Stimulated activated CD4-positive, alpha-beta T cell treated with anti-CD3 and anti-CD28 coated beads, Interleukin-15, amount 100 ng/mL, for 1 hour (primary cell): ENCODE data around the gene ACRBP.

Experiments
- DNase-seq, 2 donors: peaks; one replicate each; pipeline ENCODE4 v3.0.0-alpha.2; 2020; ENCODE audit warnings: low read depth in 1 of 2, low spot score in 1 of 2

Gene ACRBP

DNA sequence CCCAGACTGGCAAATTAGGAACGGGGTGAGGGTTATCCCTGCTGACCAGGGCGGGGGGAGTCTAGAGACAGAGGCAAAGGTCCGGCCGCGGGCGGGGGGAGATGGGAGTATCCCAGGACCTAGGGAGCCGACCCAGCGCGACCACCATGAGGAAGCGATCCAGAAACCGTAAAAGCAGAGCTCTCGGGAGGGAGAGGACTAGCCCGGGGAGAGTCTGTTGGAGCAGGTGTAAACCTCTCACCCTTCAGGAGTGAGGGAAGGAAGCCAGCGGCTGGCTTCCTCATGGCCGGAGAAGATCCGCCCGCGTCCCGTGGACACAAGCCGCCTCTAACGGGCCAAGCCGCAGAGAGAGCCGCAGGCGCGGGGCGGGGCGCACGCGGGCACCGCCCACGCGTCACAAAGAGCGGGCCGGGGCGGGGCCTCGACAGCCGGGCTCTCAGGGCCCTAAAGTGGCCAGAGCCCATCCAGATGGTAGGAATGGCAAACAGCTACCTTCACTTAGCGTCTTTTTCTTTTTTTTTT is at the start of gene ACRBP:
Gene ACRBP (minus strand): TSS at position 350 of the 522 bp plus-strand sequence. CDS start 66 bp downstream, at position 284.
- peak in 1 of 2 donors; percentile 30 for DNase-seq

- DNase-seq, result no peak
These were observed 48.2 kb upstream of the ACRBP start for GRCh38 chr12:6695313-6696045.

GRCh38 chr12:6694701-6695100 is 47.5 kb upstream of the ACRBP start:
- no peak for DNase-seq

GRCh38 chr12:6693832-6694355 is 46.7 kb upstream of the ACRBP start:
- DNase-seq, result no peak

DNA sequence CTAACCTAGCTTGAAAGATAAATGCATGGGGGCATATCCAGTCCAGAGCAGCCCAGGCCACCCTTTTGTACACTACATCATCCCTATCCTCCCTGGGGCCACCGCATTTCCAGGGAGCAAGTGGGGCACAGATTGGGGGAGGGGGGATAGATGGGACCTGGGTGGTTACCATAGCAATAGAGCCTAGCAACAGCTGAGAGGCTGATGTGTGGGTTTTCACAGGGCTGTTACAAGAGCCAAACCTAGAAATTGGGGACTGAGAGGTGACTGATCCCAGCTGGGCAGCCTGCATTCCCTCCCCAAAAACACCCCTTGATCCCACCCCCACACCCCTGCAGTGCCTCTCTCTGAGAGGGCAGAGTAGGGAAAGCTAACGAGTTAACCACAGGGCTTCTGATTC is 45.7 kb upstream of the ACRBP start:
- DNase-seq, result no peak

- no peak for DNase-seq
These were observed 44.2 kb upstream of the ACRBP start for GRCh38 chr12:6691473-6691872.

DNA sequence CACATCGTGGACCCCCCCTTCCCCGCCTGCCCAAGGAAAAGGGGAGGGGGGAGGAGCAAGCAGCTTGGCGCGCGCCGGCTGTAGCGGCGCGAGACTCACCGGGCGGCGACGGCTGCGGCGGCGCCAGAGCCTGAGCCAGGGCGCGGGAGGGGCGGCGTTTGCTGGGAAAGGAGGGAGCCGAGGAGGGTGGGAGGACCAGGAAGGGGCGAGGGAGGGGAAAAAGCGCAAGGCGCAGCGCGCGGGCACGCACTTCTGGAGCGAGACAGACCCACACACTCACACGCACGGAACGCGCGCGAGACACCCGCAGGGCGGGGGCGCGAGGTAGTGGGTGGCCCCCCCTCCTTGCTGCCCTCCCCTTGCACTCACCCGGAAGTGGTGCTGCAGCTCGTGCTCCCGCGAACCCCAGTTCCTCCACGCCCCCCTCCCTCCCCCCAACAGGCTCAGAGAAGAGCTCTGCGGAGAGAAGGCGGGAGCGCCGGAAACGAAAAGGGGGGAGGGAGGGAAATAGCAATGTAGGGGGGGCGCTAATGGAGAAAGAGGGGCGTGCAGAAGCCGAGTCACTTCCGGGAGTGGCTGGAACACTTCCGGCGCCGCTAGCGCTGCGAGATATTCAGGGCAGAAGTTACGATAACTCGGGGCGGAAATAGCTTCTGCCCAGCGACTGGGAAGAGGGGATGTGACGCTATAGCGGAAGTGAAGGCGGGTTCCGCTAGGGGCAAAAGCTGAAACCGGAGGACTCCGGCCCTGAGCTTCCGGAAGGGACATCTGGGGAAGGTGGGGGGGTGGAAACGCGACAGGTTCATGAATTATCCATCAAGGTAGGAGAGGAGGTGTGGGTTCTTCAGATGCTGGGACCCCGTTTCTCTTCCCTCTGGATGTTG is 42.0 kb upstream of the ACRBP start, which contains the start of gene ZNF384:
Gene ZNF384 (minus strand): TSS at position 377 of the 884 bp plus-strand sequence. CDS start 9,855 bp downstream, outside the sequence.
- DNase-seq, result peak; percentile 85 to 87

GRCh38 chr12:6688543-6688998 is 41.3 kb upstream of the ACRBP start:
- peak in 1 of 2 donors; percentile 9 for DNase-seq

GRCh38 chr12:6685814-6686213 is 38.6 kb upstream of the ACRBP start:
- DNase-seq, result no peak

DNA sequence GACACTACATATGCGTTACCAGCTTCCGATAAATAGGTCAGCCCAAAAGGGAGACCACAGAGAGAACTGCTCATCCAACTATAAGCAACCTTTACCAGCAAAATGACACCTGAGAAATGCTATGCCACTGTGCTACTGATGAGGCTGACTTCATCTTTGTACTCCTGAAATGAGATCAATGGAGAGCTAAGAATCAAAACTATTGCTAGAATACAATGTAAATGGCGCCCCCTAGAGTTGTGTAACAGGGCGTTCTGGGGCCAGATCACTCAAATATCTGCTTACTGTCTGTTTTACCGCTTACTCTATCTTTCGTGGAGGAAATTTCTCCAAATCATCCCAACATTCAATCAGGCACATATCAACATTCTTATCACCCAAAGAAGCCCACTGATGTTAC is 37.4 kb upstream of the ACRBP start:
- DNase-seq, result no peak

GRCh38 chr12:6676962-6677361 is 29.7 kb upstream of the ACRBP start:
- no peak for DNase-seq

- DNase-seq, result no peak
These were observed 24.9 kb upstream of the ACRBP start for GRCh38 chr12:6672143-6672542.

DNA sequence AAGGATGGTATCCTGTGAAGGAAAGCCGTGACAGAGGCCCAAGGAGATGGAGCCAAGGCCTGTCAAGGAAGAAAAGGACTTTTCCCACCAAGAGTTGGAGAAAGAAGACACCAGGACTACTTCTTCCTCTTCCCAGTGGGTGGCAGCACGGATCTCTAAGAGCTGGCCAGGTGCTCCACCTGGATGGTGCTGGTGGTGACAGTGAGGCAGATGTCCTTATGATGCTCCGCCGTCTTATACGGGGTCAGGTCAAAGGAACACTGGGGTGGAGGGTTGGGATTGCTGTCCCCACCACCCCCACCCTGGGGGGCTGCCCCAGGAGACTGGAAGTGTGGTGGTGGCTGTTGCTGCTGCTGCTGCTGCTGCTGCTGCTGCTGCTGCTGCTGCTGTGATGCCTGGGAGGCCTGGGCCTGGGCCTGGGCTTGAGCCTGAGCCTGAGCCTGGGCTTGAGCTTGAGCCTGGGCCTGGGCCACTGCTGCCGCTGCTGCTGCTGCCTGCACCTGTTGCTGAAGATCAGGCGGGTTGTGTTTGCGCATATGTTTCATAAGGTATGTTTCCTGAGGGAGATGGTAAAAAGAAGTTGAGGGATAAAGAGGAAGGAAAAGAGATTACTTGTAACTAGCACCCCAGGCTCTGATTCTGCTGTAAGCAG is 20.5 kb upstream of the ACRBP start:
- DNase-seq, result no peak

GRCh38 chr12:6666211-6666610 is 19.0 kb upstream of the ACRBP start:
- no peak for DNase-seq

GRCh38 chr12:6664902-6665301 is 17.7 kb upstream of the ACRBP start:
- DNase-seq, result no peak

DNA sequence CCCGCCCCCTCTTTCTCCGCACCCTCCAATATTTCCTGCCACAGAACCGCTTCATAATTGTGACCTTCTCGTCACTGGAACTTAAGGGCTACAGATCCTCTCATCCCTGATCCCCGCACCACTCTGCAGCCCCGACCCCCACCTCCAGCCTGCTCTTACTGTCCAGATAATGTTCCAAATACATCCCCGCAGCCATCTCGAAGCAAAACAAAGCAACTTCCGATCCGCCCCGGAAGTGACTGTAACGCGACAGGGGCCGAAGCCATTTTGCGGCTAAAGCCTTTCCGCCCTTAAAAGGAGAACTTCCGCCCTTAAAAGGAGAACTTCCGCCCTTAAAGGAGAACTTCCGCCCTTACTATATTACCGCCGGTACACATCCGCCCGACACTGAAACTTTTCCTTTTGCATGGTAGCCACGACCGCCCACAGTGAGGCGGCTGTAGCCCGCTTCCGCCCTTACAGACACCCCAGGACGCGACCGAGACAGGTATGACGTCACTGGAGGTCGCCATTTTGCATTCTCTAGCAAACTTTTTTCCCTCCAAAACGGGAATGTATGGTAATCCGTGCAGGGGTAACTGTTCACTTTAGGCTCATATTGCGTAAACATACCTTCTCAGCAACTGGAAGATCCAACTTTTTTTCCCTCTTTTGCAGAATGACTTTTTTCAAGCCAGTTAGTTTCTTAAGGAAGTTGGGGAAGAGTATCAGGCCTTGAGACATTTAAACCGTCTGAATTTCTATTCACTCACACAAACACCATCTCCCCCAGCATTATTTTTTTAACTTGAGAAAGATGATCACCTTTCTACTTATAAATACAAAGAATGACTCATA is 15.9 kb upstream of the ACRBP start, which contains the start of gene ING4:
Gene ING4 (minus strand): TSS at position 214 of the 837 bp plus-strand sequence. CDS start 18 bp downstream, at position 196.
- peak; percentile 84 to 87 for DNase-seq

GRCh38 chr12:6662602-6662905 is 15.3 kb upstream of the ACRBP start:
- no peak for DNase-seq

- DNase-seq, result no peak
These were observed 6.8 kb upstream of the ACRBP start for GRCh38 chr12:6653987-6654386.

GRCh38 chr12:6653342-6653741 is 6.1 kb upstream of the ACRBP start:
- no peak for DNase-seq

DNA sequence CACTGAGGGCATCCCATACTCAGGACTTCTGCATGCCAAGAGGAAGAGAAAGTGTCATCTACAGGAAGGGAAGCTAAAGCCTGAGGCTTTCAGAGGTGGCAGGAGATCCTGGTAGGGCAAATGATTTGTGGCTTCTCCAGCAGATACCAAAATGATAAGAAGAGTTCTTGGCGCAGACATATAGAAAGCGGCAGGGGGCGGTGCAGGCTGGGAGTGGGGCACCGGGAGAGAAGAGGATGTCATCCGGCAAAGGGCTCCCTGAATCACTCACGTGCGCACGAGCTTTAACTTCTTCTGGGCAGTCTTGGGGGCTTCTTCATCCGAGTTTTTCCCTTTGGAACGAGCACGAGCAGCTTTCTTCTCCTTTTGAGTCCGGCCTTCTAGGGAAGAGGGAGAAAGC is 5.2 kb upstream of the ACRBP start:
- no peak for DNase-seq
